ENCODE data around the gene LARGE2. TPM values are rescaled to one million over a fixed set of nuclear protein-coding genes. Genes with fewer than 3 reads are reported as not detected.

LARGE2 gene
- total and polyA plus RNA-seq, 4 experiments from 2014 or later, result 3.1 to 8.6 (median 4.6) TPM

- no peaks in the 10 kb centered on the region for H3K9me3 ChIP-seq (ENCODE audit: control insufficient read depth in 1 of 2, low read length in 2 of 2)
- H3K27me3 ChIP-seq (ENCODE audit: insufficient read depth, low read length), result no peaks in the 10 kb centered on the region
- Mint-ChIP-seq H3K27me3 (peaks cover 0 to 1% of the 10 kb centered on the region in 2 donors), H3K27ac (peak overlapping the region in 3 of 7 donors; percentile 54 to 76 (median 66)), H3K9me3 (peaks cover 0 to 2% (median 0%) of the 10 kb centered on the region in 8 donors), H3K4me1 (peaks cover 23 to 54% (median 39%) of the 10 kb centered on the region in 4 donors), H3K36me3 (peaks cover 0 to 6% of the 10 kb centered on the region in 2 donors), H3K4me3 (peak overlapping the region in 2 of 8 donors; percentile 28 to 31)
- peaks cover 37% of the 10 kb centered on the region for H3K4me1 ChIP-seq (ENCODE audit: insufficient read depth, low read length)
- intact Hi-C loops (cut with micrococcal nuclease), result no loop called here
- ChIA-PET POLR2A (ENCODE audit: partially characterized antibody) (interaction anchor here (6.2 kb wide), 1 partner anchor 8 kb away, joined by 77 read pairs; the partner anchor contains the start of gene PEX16), CTCF (ENCODE audit: partially characterized antibody) (interaction anchor here (1.0 kb wide), 1 partner anchor 39 kb away, joined by 3 read pairs; no protein-coding TSS in a partner anchor)
- H3K36me3 ChIP-seq (ENCODE audit: insufficient read depth, low read length), result no peaks in the 10 kb centered on the region
- DNase-seq, result no peak
- no peak overlapping the region for H3K4me3 ChIP-seq (ENCODE audit: low read length in 2 of 2)
- no peak overlapping the region for H3K27ac ChIP-seq (ENCODE audit: low read depth, low read length)
These were observed 3.1 kb downstream of the LARGE2 start for GRCh38 chr11:45925550-45925949.

- H3K4me1 ChIP-seq (ENCODE audit: insufficient read depth, low read length), result peaks cover 41% of the 10 kb centered on the region
- H3K36me3 Mint-ChIP-seq, result peaks cover 0 to 6% of the 10 kb centered on the region in 2 donors
- POLR2A ChIA-PET (ENCODE audit: partially characterized antibody), result interaction anchor here (6.2 kb wide), 1 partner anchor 8 kb away, joined by 77 read pairs; the partner anchor contains the start of gene PEX16
- no peaks in the 10 kb centered on the region for H3K36me3 ChIP-seq (ENCODE audit: insufficient read depth, low read length)
- DNase-seq, result no peak
- H3K27ac ChIP-seq (ENCODE audit: low read depth, low read length), result no peak overlapping the region
- peaks cover 24 to 54% (median 40%) of the 10 kb centered on the region in 4 donors for H3K4me1 Mint-ChIP-seq
- H3K9me3 Mint-ChIP-seq, result peaks cover 0 to 2% (median 0%) of the 10 kb centered on the region in 8 donors
- no peaks in the 10 kb centered on the region for H3K27me3 ChIP-seq (ENCODE audit: insufficient read depth, low read length)
- peaks cover 0 to 1% of the 10 kb centered on the region in 2 donors for H3K27me3 Mint-ChIP-seq
- CTCF ChIA-PET (ENCODE audit: partially characterized antibody), result interaction anchor here (1.0 kb wide), 1 partner anchor 39 kb away, joined by 3 read pairs; no protein-coding TSS in a partner anchor
- no peak overlapping the region for H3K4me3 ChIP-seq (ENCODE audit: low read length in 2 of 2)
- intact Hi-C loops (cut with micrococcal nuclease), result no loop called here
- no peaks in the 10 kb centered on the region for H3K9me3 ChIP-seq (ENCODE audit: control insufficient read depth in 1 of 2, low read length in 2 of 2)
- peak overlapping the region in 2 of 7 donors; percentile 54 to 66 for H3K27ac Mint-ChIP-seq
- H3K4me3 Mint-ChIP-seq, result no peak overlapping the region
These were observed 3.5 kb downstream of the LARGE2 start for GRCh38 chr11:45926001-45926401.

GRCh38 chr11:45926536-45927331, 4.3 kb downstream of the LARGE2 start:
- H3K27ac Mint-ChIP-seq, result peak overlapping the region in 5 of 7 donors; percentile 29 to 78 (median 47)

GRCh38 chr11:45927332-45927683, 4.9 kb downstream of the LARGE2 start:
- peaks cover 0 to 1% of the 10 kb centered on the region in 2 donors for H3K27me3 Mint-ChIP-seq
- Histone ChIP-seq H3K27me3 (ENCODE audit: insufficient read depth, low read length) (no peaks in the 10 kb centered on the region), H3K4me3 (ENCODE audit: low read length in 2 of 2) (no peak overlapping the region), H3K36me3 (ENCODE audit: insufficient read depth, low read length) (no peaks in the 10 kb centered on the region), H3K27ac (ENCODE audit: low read depth, low read length) (no peak overlapping the region), H3K4me1 (ENCODE audit: insufficient read depth, low read length) (peaks cover 47% of the 10 kb centered on the region), H3K9me3 (ENCODE audit: control insufficient read depth in 1 of 2, low read length in 2 of 2) (no peaks in the 10 kb centered on the region)
- DNase-seq, result no peak
- peaks cover 0 to 2% (median 0%) of the 10 kb centered on the region in 8 donors for H3K9me3 Mint-ChIP-seq
- intact Hi-C loops (cut with micrococcal nuclease), result no loop called here
- H3K27ac Mint-ChIP-seq, result peak overlapping the region in 4 of 7 donors; percentile 29 to 78 (median 58)
- no peak overlapping the region for H3K4me3 Mint-ChIP-seq
- POLR2A ChIA-PET (ENCODE audit: partially characterized antibody), result interaction anchor here (6.2 kb wide), 1 partner anchor 9 kb away, joined by 77 read pairs; the partner anchor contains the start of gene PEX16
- CTCF ChIA-PET (ENCODE audit: partially characterized antibody), result interaction anchor here (2.0 kb wide), 1 partner anchor 38 kb away, joined by 6 read pairs; no protein-coding TSS in a partner anchor
- H3K36me3 Mint-ChIP-seq, result peaks cover 6 to 9% of the 10 kb centered on the region in 2 donors
- peaks cover 26 to 59% (median 43%) of the 10 kb centered on the region in 4 donors for H3K4me1 Mint-ChIP-seq

More at GRCh38 chr11:45926536-45927331, 4.3 kb downstream of the LARGE2 start:
- peaks cover 0 to 1% of the 10 kb centered on the region in 2 donors for H3K27me3 Mint-ChIP-seq
- H3K4me3 ChIP-seq (ENCODE audit: low read length in 2 of 2), result no peak overlapping the region
- peaks cover 25 to 55% (median 42%) of the 10 kb centered on the region in 4 donors for H3K4me1 Mint-ChIP-seq
- no peaks in the 10 kb centered on the region for H3K27me3 ChIP-seq (ENCODE audit: insufficient read depth, low read length)
- H3K27ac ChIP-seq (ENCODE audit: low read depth, low read length), result no peak overlapping the region
- H3K4me1 ChIP-seq (ENCODE audit: insufficient read depth, low read length), result peaks cover 44% of the 10 kb centered on the region
- H3K4me3 Mint-ChIP-seq, result no peak overlapping the region
- DNase-seq, result no peak
- peaks cover 3 to 9% of the 10 kb centered on the region in 2 donors for H3K36me3 Mint-ChIP-seq
- no peaks in the 10 kb centered on the region for H3K36me3 ChIP-seq (ENCODE audit: insufficient read depth, low read length)
- no peaks in the 10 kb centered on the region for H3K9me3 ChIP-seq (ENCODE audit: control insufficient read depth in 1 of 2, low read length in 2 of 2)
- H3K9me3 Mint-ChIP-seq, result peaks cover 0 to 2% (median 0%) of the 10 kb centered on the region in 8 donors
- ChIA-PET CTCF (ENCODE audit: partially characterized antibody) (interaction anchor here (2.0 kb wide), 1 partner anchor 38 kb away, joined by 6 read pairs; no protein-coding TSS in a partner anchor), POLR2A (ENCODE audit: partially characterized antibody) (interaction anchor here (0.5 to 6.2 kb wide), 2 partner anchors 9 to 1709 kb away, joined by 3 to 77 read pairs; partner anchors contain the start of gene PEX16)
- intact Hi-C loops (cut with micrococcal nuclease), result no loop called here

GRCh38 chr11:45927684-45928413, 5.4 kb downstream of the LARGE2 start:
- H3K27ac ChIP-seq (ENCODE audit: low read depth, low read length), result no peak overlapping the region
- H3K27me3 ChIP-seq (ENCODE audit: insufficient read depth, low read length), result no peaks in the 10 kb centered on the region
- POLR2A ChIA-PET (ENCODE audit: partially characterized antibody), result interaction anchor here (6.2 kb wide), 1 partner anchor 10 kb away, joined by 77 read pairs; the partner anchor contains the start of gene PEX16
- peak overlapping the region in 5 of 7 donors; percentile 23 to 78 (median 62) for H3K27ac Mint-ChIP-seq
- intact Hi-C loops (cut with micrococcal nuclease), result no loop called here
- H3K36me3 ChIP-seq (ENCODE audit: insufficient read depth, low read length), result no peaks in the 10 kb centered on the region
- peaks cover 0 to 2% (median 0%) of the 10 kb centered on the region in 8 donors for H3K9me3 Mint-ChIP-seq
- no peaks in the 10 kb centered on the region for H3K9me3 ChIP-seq (ENCODE audit: control insufficient read depth in 1 of 2, low read length in 2 of 2)
- H3K36me3 Mint-ChIP-seq, result peaks cover 7 to 10% of the 10 kb centered on the region in 2 donors
- H3K4me3 Mint-ChIP-seq, result no peak overlapping the region
- H3K4me1 ChIP-seq (ENCODE audit: insufficient read depth, low read length), result peaks cover 47% of the 10 kb centered on the region
- H3K27me3 Mint-ChIP-seq, result peaks cover 0 to 1% of the 10 kb centered on the region in 2 donors
- CTCF ChIA-PET (ENCODE audit: partially characterized antibody), result interaction anchor here (1.2 to 2.0 kb wide), 3 partner anchors 10 to 85 kb away, joined by 5 to 6 read pairs (median 5); partner anchors contain the start of gene PEX16
- H3K4me1 Mint-ChIP-seq, result peaks cover 28 to 63% (median 47%) of the 10 kb centered on the region in 4 donors
- DNase-seq, result no peak
- no peak overlapping the region for H3K4me3 ChIP-seq (ENCODE audit: low read length in 2 of 2)

- Histone ChIP-seq H3K27ac (ENCODE audit: low read depth, low read length) (no peak overlapping the region), H3K27me3 (ENCODE audit: insufficient read depth, low read length) (no peaks in the 10 kb centered on the region), H3K4me3 (ENCODE audit: low read length in 2 of 2) (no peak overlapping the region), H3K4me1 (ENCODE audit: insufficient read depth, low read length) (peaks cover 42% of the 10 kb centered on the region), H3K9me3 (ENCODE audit: control insufficient read depth in 1 of 2, low read length in 2 of 2) (no peaks in the 10 kb centered on the region), H3K36me3 (ENCODE audit: insufficient read depth, low read length) (peaks cover 5% of the 10 kb centered on the region)
- no peaks in the 10 kb centered on the region for H3K27me3 Mint-ChIP-seq
- intact Hi-C loops (cut with micrococcal nuclease), result no loop called here
- peak overlapping the region in 2 of 8 donors; percentile 20 to 26 for H3K4me3 Mint-ChIP-seq
- peaks cover 7 to 15% of the 10 kb centered on the region in 2 donors for H3K36me3 Mint-ChIP-seq
- peaks cover 26 to 58% (median 44%) of the 10 kb centered on the region in 4 donors for H3K4me1 Mint-ChIP-seq
- peak overlapping the region; percentile 7 to 78 (median 62) for H3K27ac Mint-ChIP-seq
- peaks cover 0 to 2% (median 0%) of the 10 kb centered on the region in 8 donors for H3K9me3 Mint-ChIP-seq
- ChIA-PET POLR2A (ENCODE audit: partially characterized antibody) (interaction anchor here (6.2 kb wide), 1 partner anchor 11 kb away, joined by 77 read pairs; the partner anchor contains the start of gene PEX16), CTCF (ENCODE audit: partially characterized antibody) (interaction anchor here (1.2 to 2.8 kb wide), 4 partner anchors 11 to 86 kb away, joined by 5 to 14 read pairs (median 6); partner anchors contain the start of gene PEX16)
- no peak for DNase-seq
These were observed 6.2 kb downstream of the LARGE2 start for GRCh38 chr11:45928535-45929215.

All from CD4-positive, alpha-beta memory T cell (primary cell).